K562 (cell line): ENCODE data around the gene MAPK13. TPM values are rescaled to one million over a fixed set of nuclear protein-coding genes. Genes with fewer than 3 reads are reported as not detected.

Source experiments
- ATAC-seq: fragments of 200-7000 bp; cut with Tn5 transposase; 3 replicates; pipeline ENCODE4 v1.9.1; 2020; ENCODE audit warnings: moderate library complexity
- Bru-seq: library from RNA; stranded (reverse); fragments of 400-500 nt; gene quantifications from one replicate; lab custom pipeline; 2021; lab: Mats Ljungman, UMichigan
- BruChase-seq, 2 experiments: library from RNA; stranded (reverse); fragments of 400-500 nt; gene quantifications; one replicate each; lab custom pipeline; 2021; lab: Mats Ljungman, UMichigan
- BruUV-seq: library from RNA; stranded (reverse); fragments of 400-500 nt; replicated peaks from 2 replicates; lab custom pipeline; 2021; lab: Mats Ljungman, UMichigan
- CTCF ChIA-PET: fragments of 300-600 bp; formaldehyde crosslinking; extraction: SDS; loops from one replicate; lab custom pipeline; 2021; ENCODE audit warnings: low intra/inter-chr PET ratio; lab: Yijun Ruan, JAX
- POLR2A ChIA-PET: fragments of 300-600, 350-650 bp; sonication (Branson Sonifier 250); formaldehyde crosslinking; extraction: SDS; loops from one replicate; lab custom pipeline; 2021; ENCODE audit warnings: antibody characterized with exemption, inconsistent platforms; lab: Yijun Ruan, JAX
- DNase-seq, 4 experiments: peaks; one replicate each; pipeline versions ENCODE4 v3.0.0 to v3.0.0-alpha.2; 2011 to 2018; ENCODE audit warnings: low spot score in 3 of 4, mixed read lengths in 3 of 4; ENCODE audit errors: extremely low read depth in 1 of 4
- FAIRE-seq: peaks from 2 replicates; lab custom pipeline; 2011; peaks lifted over from hg19 to GRCh38; lab: Jason Lieb, UNC
- H2AFZ ChIP-seq: 2 replicates; pipeline ENCODE4 v1.6.0; 2011; ENCODE audit warnings: low read depth, low read length, control low read depth, inconsistent platforms
- H3K27ac ChIP-seq: fragments of 200-600 bp; 3 replicates; pipeline ENCODE4 v1.8.0; 2011; ENCODE audit warnings: low read depth, mild to moderate bottlenecking, control low read depth, inconsistent platforms, low read length, moderate library complexity, mixed read lengths; ENCODE audit errors: extremely low read depth
- H3K27me3 ChIP-seq, 2 experiments: fragments of 300-600 bp in 1 of 2; 2 replicates in 1 of 2; 3 replicates in 1 of 2; pipeline versions ENCODE4 v1.6.0 to v1.8.0; 2011; ENCODE audit warnings: inconsistent platforms in 2 of 2, low read length in 2 of 2, mild to moderate bottlenecking in 1 of 2, mixed read lengths in 1 of 2, moderate library complexity in 1 of 2; ENCODE audit not compliant: control insufficient read depth in 2 of 2, insufficient read depth in 2 of 2
- H3K36me3 ChIP-seq: fragments of 300-600 bp; 3 replicates; pipeline ENCODE4 v1.8.0; 2011; ENCODE audit warnings: mild to moderate bottlenecking, low read length, inconsistent platforms; ENCODE audit not compliant: control insufficient read depth, insufficient read depth
- H3K4me1 ChIP-seq, 2 experiments: fragments of 200-600 bp in 1 of 2; replicated peaks in 1 of 2; 2 replicates in 1 of 2; 3 replicates in 1 of 2; pipeline versions ENCODE4 v1.5.1 to v1.8.0; 2011; ENCODE audit warnings: inconsistent platforms in 2 of 2, low read length in 2 of 2, mild to moderate bottlenecking in 1 of 2, mixed read lengths in 1 of 2, moderate library complexity in 1 of 2; ENCODE audit not compliant: control insufficient read depth in 2 of 2, insufficient read depth in 2 of 2
- H3K4me2 ChIP-seq: 2 replicates; pipeline ENCODE4 v1.6.1; 2011; ENCODE audit warnings: low read length, control low read depth, inconsistent platforms, mixed read lengths; ENCODE audit not compliant: insufficient read depth
- H3K4me3 ChIP-seq: fragments of 200-600 bp; sonication (generic), shearing (Covaris generic); 2 replicates; pipeline ENCODE4 v1.5.1; 2016; ENCODE audit warnings: control low read depth, inconsistent platforms
- H3K79me2 ChIP-seq: fragments of 200-600 bp; 3 replicates; pipeline ENCODE4 v1.8.0; 2011; ENCODE audit warnings: low read length, inconsistent platforms; ENCODE audit not compliant: control insufficient read depth, insufficient read depth
- H3K9ac ChIP-seq, 2 experiments: 2 replicates each; pipeline versions ENCODE4 v1.6.0 to v1.6.1; 2011; ENCODE audit warnings: low read depth in 2 of 2, low read length in 2 of 2, control low read depth in 1 of 2, inconsistent platforms in 1 of 2, mild to moderate bottlenecking in 1 of 2, mixed read lengths in 1 of 2; ENCODE audit not compliant: insufficient read depth in 1 of 2
- H3K9me1 ChIP-seq: one replicate; pipeline ENCODE4 v1.6.0; 2011; ENCODE audit warnings: inconsistent platforms, mild to moderate bottlenecking, low read length, moderate library complexity; ENCODE audit not compliant: control insufficient read depth, insufficient read depth
- H3K9me3 ChIP-seq: replicated peaks from 2 replicates; pipeline ENCODE4 v1.5.1; 2011; ENCODE audit warnings: low read depth, low read length, inconsistent platforms; ENCODE audit not compliant: control insufficient read depth, insufficient read depth
- H4K20me1 ChIP-seq: replicated peaks from 2 replicates; pipeline ENCODE4 v1.6.1; 2011; ENCODE audit warnings: low read length, inconsistent platforms, mixed read lengths; ENCODE audit not compliant: control insufficient read depth, insufficient read depth
- ARID2 ChIP-seq: fragments of 450-650 bp; IDR thresholded peaks from 2 replicates; pipeline ENCODE4 v1.6.1; 2017; ENCODE audit warnings: antibody characterized with exemption, mild to moderate bottlenecking
- CBX1 ChIP-seq: sonication (generic); IDR thresholded peaks from 2 replicates; pipeline ENCODE4 v1.6.1; 2016; ENCODE audit warnings: antibody characterized with exemption, low read depth, mild to moderate bottlenecking
- ETV1 ChIP-seq: fragments of 450-650 bp; conservative IDR thresholded peaks from 2 replicates; pipeline ENCODE4 v1.6.1; 2016; ENCODE audit warnings: missing genetic modification characterization, control low read depth, low read depth, missing compliant biosample characterization
- IRF9 ChIP-seq: fragments of 450-650 bp; IDR thresholded peaks from 2 replicates; pipeline ENCODE4 v1.6.1; 2016; ENCODE audit warnings: missing biosample characterization, missing genetic modification characterization
- MECOM ChIP-seq: fragments of 250-450 bp; sonication (Bioruptor Pico); IDR thresholded peaks from 2 replicates; pipeline ENCODE4 v1.8.0; 2022; ENCODE audit warnings: inconsistent platforms
- MEF2A ChIP-seq: IDR thresholded peaks from 2 replicates; pipeline ENCODE4 v1.6.1; 2011; ENCODE audit warnings: low read depth, mild to moderate bottlenecking, low read length, moderate library complexity; ENCODE audit not compliant: control insufficient read depth
- NFE2 ChIP-seq: IDR thresholded peaks from 2 replicates; pipeline ENCODE4 v1.6.1; 2014; ENCODE audit warnings: antibody characterized with exemption, low read depth
- NR2C1 ChIP-seq, 2 experiments: fragments of 450-650 bp; IDR thresholded peaks; 2 replicates each; pipeline ENCODE4 v1.6.1; 2017; ENCODE audit warnings: mild to moderate bottlenecking in 2 of 2, antibody characterized with exemption in 1 of 2, inconsistent platforms in 1 of 2, missing compliant biosample characterization in 1 of 2, missing genetic modification characterization in 1 of 2
- POLR3G ChIP-seq: IDR thresholded peaks from 2 replicates; pipeline ENCODE4 v1.6.1; 2011; ENCODE audit not compliant: insufficient read length, insufficient replicate concordance; ENCODE audit errors: extremely low read depth
- PTTG1 ChIP-seq: fragments of 450-650 bp; IDR thresholded peaks from 2 replicates; pipeline ENCODE4 v1.6.1; 2016; ENCODE audit warnings: low read depth, mild to moderate bottlenecking, missing genetic modification characterization, missing compliant biosample characterization
- TBL1XR1 ChIP-seq, 2 experiments: IDR thresholded peaks; 2 replicates each; pipeline ENCODE4 v1.6.1; 2012; ENCODE audit warnings: improper control_type of control experiment in 2 of 2, low read length in 2 of 2, mild to moderate bottlenecking in 1 of 2
- TEAD1 ChIP-seq, 2 experiments: fragments of 450-650 bp in 1 of 2; sonication (generic) in 1 of 2; formaldehyde crosslinking; IDR thresholded peaks; 2 replicates each; pipeline versions ENCODE4 v1.4.0 to v1.8.0; 2020 to 2022; ENCODE audit warnings: mild to moderate bottlenecking in 2 of 2, missing genetic modification reagents in 1 of 2
- ZC3H8 ChIP-seq: fragments of 450-650 bp; IDR thresholded peaks from 2 replicates; pipeline ENCODE4 v1.6.1; 2017
- ZNF212 ChIP-seq: fragments of 450-650 bp; formaldehyde crosslinking; IDR thresholded peaks from 2 replicates; pipeline ENCODE4 v1.4.0; 2020; ENCODE audit warnings: mild to moderate bottlenecking
- ZNF280A ChIP-seq: fragments of 450-650 bp; IDR thresholded peaks from 2 replicates; pipeline ENCODE4 v1.6.1; 2018; ENCODE audit warnings: mild to moderate bottlenecking, low read depth; ENCODE audit not compliant: partially characterized antibody
- WGBS: fragments of 100-300 bp; shearing (Covaris generic); methylation state at CpG from one replicate; pipeline ENCODE4 v1.1.6; 2016; ENCODE audit warnings: low coverage, mixed read lengths; ENCODE audit not compliant: insufficient coverage; ENCODE audit errors: missing lambda C conversion rate; 5-methylcytosine and 5-hydroxymethylcytosine counted together
- in situ Hi-C: fragments of 300-500 bp; cut with MboI; formaldehyde crosslinking; loops from 4 replicates; pipeline ENCODE4 v1.15.0; 2018; ENCODE audit warnings: inconsistent platforms, mixed read lengths
- intact Hi-C: fragments of 100-400 bp; cut with micrococcal nuclease; formaldehyde crosslinking; loops from 2 replicates; pipeline ENCODE4 v1.14.2; 2022
- long read RNA-seq, 3 experiments: library from polyadenylated mRNA in 2 of 3; library from RNA in 1 of 3; unstranded in 2 of 3; stranded (forward) in 1 of 3; transcript quantifications; one replicate each; pipeline ENCODE4 v2.0.0, GENCODE V29; 2019 to 2022
- polyA minus RNA-seq, 3 experiments: library from RNA; depleted of rRNA, polyadenylated mRNA; stranded (reverse); fragments of >200 nt; gene quantifications; 2 replicates each; pipeline ENCODE4 v1.2.3, GENCODE V29; 2011
- polyA plus RNA-seq, 8 experiments: library from polyadenylated mRNA; depleted of rRNA in 4 of 8; stranded (reverse) in 5 of 8; unstranded in 3 of 8; fragments of >200 nt; fragmentation: Nextera tagmentation in 2 of 8; fragmentation: Illumina TruSeq in 1 of 8; extraction: Ambion mirVana in 2 of 8; extraction: Trizol in 1 of 8; gene quantifications; 2 replicates each; pipeline versions ENCODE4 v1.2.1 to v1.2.3, GENCODE V29; 2011 to 2014; ENCODE audit warnings: inconsistent platforms in 1 of 8, missing spikeins in 1 of 8
- total RNA-seq, 7 experiments: library from RNA; depleted of rRNA in 6 of 7; stranded (reverse); fragments of >200 nt in 6 of 7; fragmentation: Illumina TruSeq in 2 of 7; extraction: Trizol in 2 of 7; gene quantifications; 2 replicates each; pipeline versions ENCODE4 v1.2.1 to v1.2.3, GENCODE V29; 2011 to 2021; ENCODE audit warnings: low replicate concordance in 1 of 7

Gene MAPK13
- 8.9 and 13.3 TPM in 2 replicates for total RNA-seq (2011; cell fraction: chromatin; rRNA removed; ENCODE audit: low replicate concordance)
- 5.0 and 5.2 TPM in 2 replicates for total RNA-seq (2011; cell fraction: nucleolus; rRNA removed)
- 4.5 and 6.2 TPM in 2 replicates for total RNA-seq (2011; cell fraction: nucleoplasm; rRNA removed)
- total RNA-seq (2014; rRNA removed) (0.36 and 0.57 TPM in 2 replicates), total RNA-seq (2014; rRNA removed; fragmentation: Illumina TruSeq; extraction: Trizol) (0.11 and 0.16 TPM in 2 replicates), total RNA-seq (2015; rRNA removed; fragmentation: Illumina TruSeq; extraction: Trizol) (0.30 and 0.43 TPM in 2 replicates), total RNA-seq (2021) (0.69 and 0.84 TPM in 2 replicates), polyA plus RNA-seq (2011; rRNA removed) (1.3 and 2.0 TPM in 2 replicates), polyA plus RNA-seq (2014; fragmentation: Illumina TruSeq; extraction: Trizol) (0.52 and 0.68 TPM in 2 replicates), polyA plus RNA-seq (2014; fragmentation: Nextera tagmentation; extraction: Ambion mirVana) (under 1 TPM in 1 of 2 experiments, not detected in 1; 0.03 TPM), polyA plus RNA-seq (2014; rRNA removed) (1.00 and 2.3 TPM in 2 replicates), polyA minus RNA-seq (2011; rRNA and poly(A)+ RNA removed) (0.30 and 0.35 TPM in 2 replicates), Bru-seq, nascent RNA (percentile 30 among the genes with signal in this experiment), BruChase-seq, experiment 1, labeled RNA remaining after a 2-hour chase (percentile 40 among the genes with signal in this experiment), BruChase-seq, experiment 2, labeled RNA remaining after a 6-hour chase (percentile 40 among the genes with signal in this experiment)
- 0.83 and 1.1 TPM in 2 replicates for polyA plus RNA-seq (2011; cell fraction: cytosol; rRNA removed)
- polyA plus RNA-seq (2011; cell fraction: nucleus; rRNA removed) = 6.7 and 15.1 TPM in 2 replicates
- 0.79 and 2.5 TPM in 2 replicates for polyA plus RNA-seq (2012)
- 0.95 and 1.7 TPM in 2 replicates for polyA minus RNA-seq (2011; cell fraction: cytosol; rRNA and poly(A)+ RNA removed)
- 0.78 and 1.1 TPM in 2 replicates for polyA minus RNA-seq (2011; cell fraction: nucleus; rRNA and poly(A)+ RNA removed)
- long read RNA-seq, experiment 1, partial matches to known transcripts = 0 of 1 reads
- long read RNA-seq, experiment 1, other reads (novel, unspliced or antisense) = 1 of 1 reads
- long read RNA-seq, experiment 2 = 0 reads
- long read RNA-seq, experiment 3 = 0 reads

GRCh38 chr6:36129941-36130666 is at the start of gene MAPK13:
Gene MAPK13 (plus strand): TSS chr6:36130513. CDS start chr6:36130583, 70 bp downstream.
- intact Hi-C loops = no loop called here
- Histone ChIP-seq H3K9ac (peak within 1 kb of the TSS in 1 of 2 experiments; percentile 19; a peak in 1 of 4 replicates), H3K27ac (no peak within 1 kb of the TSS), H3K9me3 (no peaks in the 10 kb centered on the region), H3K27me3 (peaks cover 6 to 16% of the 10 kb centered on the region in 2 experiments; a peak in 4 of 5 replicates), H3K9me1 (no peaks in the 10 kb centered on the region), H3K36me3 (no peaks in the 10 kb centered on the region), H3K79me2 (no peaks in the 10 kb centered on the region), H4K20me1 (no peaks in the 10 kb centered on the region; the same call in 1 of the 2 replicates), H3K4me1 (peaks cover 22 to 25% of the 10 kb centered on the region in 2 experiments), H2AFZ (no peak within 1 kb of the TSS), H3K4me2 (no peak within 1 kb of the TSS), H3K4me3 (no peak within 1 kb of the TSS)
- ChIA-PET CTCF (interaction anchor here (0.6 kb wide), 1 partner anchor 100 kb away, joined by 3 read pairs; no protein-coding TSS in a partner anchor), POLR2A (interaction anchor here (0.6 to 0.7 kb wide), 5 partner anchors 103 to 680 kb away, joined by 3 to 4 read pairs (median 3); no protein-coding TSS in a partner anchor)
- in situ Hi-C loops = no loop called here
- TF ChIP-seq IRF9 (no peak), ARID2 (no peak), POLR3G (no peak), ZC3H8 (no peak), PTTG1 (no peak), TEAD1 (CRISPR knock-in tag; IDR thresholded peaks at IDR 0.05) (no peak), CBX1 (no peak), ZNF212 (CRISPR knock-in tag) (no peak), ETV1 (tag) (no peak), TBL1XR1 (IDR thresholded peaks at IDR 0.05; ENCODE audit: low read length in 2 of 2) (no peak), MEF2A (no peak), NR2C1 (IDR thresholded peaks at IDR 0.05) (no peak), NR2C1 (tag; IDR thresholded peaks at IDR 0.05) (no peak), ZNF280A (no peak), NFE2 (no peak), MECOM (CRISPR knock-in tag) (no peak)
- BruUV-seq = no TSS peak
- no peak for ATAC-seq
- 89% methylated on average over 35 of the region's 59 CpGs for WGBS
- DNase-seq = no peak
- FAIRE-seq = no peak
